Naive thymus-derived CD8-positive, alpha-beta T cell (primary cell): ENCODE measurements around the gene PCP2. TPM values are rescaled to one million over a fixed set of nuclear protein-coding genes. Genes with fewer than 3 reads are reported as not detected.

ENCODE experiments used
- ATAC-seq, 2 donors: fragments of 150-1000 bp; cut with Tn5 transposase in 1 of 2; sonication (Bioruptor Pico), chemical (Tn5 transposase) in 1 of 2; 1 replicate in 1 of 2; 2 replicates in 1 of 2; pipeline ENCODE4 v1.10.0; 2021; ENCODE audit warnings: mild to moderate bottlenecking in 2 of 2, moderate library complexity in 2 of 2
- POLR2A ChIA-PET: fragments of 350-600 bp; sonication (Branson Sonifier 250); formaldehyde crosslinking; loops from one replicate; lab custom pipeline; 2021; ENCODE audit warnings: antibody characterized with exemption; lab: Charles Lee
- DNase-seq, 10 donors: peaks; one replicate each; pipeline versions ENCODE4 v3.0.0 to v3.0.0-alpha.2; 2020 to 2022
- H3K27ac Mint-ChIP-seq, 10 donors: one replicate each; pipeline ENCODE4 v1.8.0; 2020 to 2022; ENCODE audit warnings: mild to moderate bottlenecking in 10 of 10, mixed read lengths in 10 of 10, moderate library complexity in 4 of 10, inconsistent platforms in 1 of 10
- H3K27me3 Mint-ChIP-seq, 5 donors: one replicate each; pipeline ENCODE4 v1.8.0; 2021 to 2022; ENCODE audit warnings: mixed read lengths in 5 of 5
- H3K36me3 Mint-ChIP-seq, 3 donors: one replicate each; pipeline ENCODE4 v1.8.0; 2020 to 2022; ENCODE audit warnings: mixed read lengths in 3 of 3, mild to moderate bottlenecking in 2 of 3, inconsistent platforms in 1 of 3
- H3K4me1 Mint-ChIP-seq, 4 donors: one replicate each; pipeline ENCODE4 v1.8.0; 2021 to 2022; ENCODE audit warnings: mixed read lengths in 4 of 4
- H3K4me3 Mint-ChIP-seq, 10 donors: one replicate each; pipeline ENCODE4 v1.8.0; 2020 to 2022; ENCODE audit warnings: mild to moderate bottlenecking in 10 of 10, mixed read lengths in 10 of 10, moderate library complexity in 6 of 10, inconsistent platforms in 1 of 10
- H3K9me3 Mint-ChIP-seq, 9 donors: one replicate each; pipeline ENCODE4 v1.8.0; 2020 to 2022; ENCODE audit warnings: mixed read lengths in 9 of 9, mild to moderate bottlenecking in 3 of 9, inconsistent platforms in 1 of 9, moderate library complexity in 1 of 9
- polyA plus RNA-seq, 3 donors: library from polyadenylated mRNA; unstranded; fragments of 300-500 nt; fragmentation: Illumina TruSeq; gene quantifications; one replicate each; pipeline ENCODE4 v1.2.3, GENCODE V29; 2021
- total RNA-seq, 8 experiments: library from RNA in 2 of 8; stranded (reverse) in 2 of 8; gene quantifications; one replicate each; pipeline ENCODE4 v1.2.3 and lab custom pipeline; 2021 to 2026

Gene PCP2
- 1 to 10 TPM; 5.2 to 8.4 TPM for total RNA-seq
- under 1 TPM in 1 of 3 donors, not detected in 2; 0.76 TPM for polyA plus RNA-seq
- 0.67 to 6.3 (median 3.1) reads per million in 6 experiments for total RNA-seq (lab: John Stamatoyannopoulos, UW)

- DNase-seq (no peak), ATAC-seq (no peak)
- Mint-ChIP-seq H3K27ac (peak within 1 kb of the TSS in 5 of 10 donors; percentile 22 to 85 (median 64)), H3K36me3 (peaks cover 0 to 8% (median 6%) of the 10 kb centered on the region in 3 donors), H3K4me3 (peak within 1 kb of the TSS in 3 of 10 donors; percentile 10 to 41 (median 36)), H3K27me3 (no peaks in the 10 kb centered on the region), H3K9me3 (no peaks in the 10 kb centered on the region), H3K4me1 (peaks cover 21 to 64% (median 55%) of the 10 kb centered on the region in 4 donors)
- POLR2A ChIA-PET = no interaction called here
Measured at GRCh38 chr19:7633698-7634097, at the start of gene PCP2. PCP2 (minus strand) TSS chr19:7633719; CDS start chr19:7633457, 262 bp downstream.

GRCh38 chr19:7682175-7682855, 48.8 kb upstream of the PCP2 start:
- Mint-ChIP-seq H3K27me3 (peaks cover 2 to 12% (median 6%) of the 10 kb centered on the region in 5 donors), H3K27ac (peak overlapping the region in 8 of 10 donors; percentile 60 to 95 (median 88)), H3K4me1 (peaks cover 21 to 51% (median 47%) of the 10 kb centered on the region in 4 donors), H3K4me3 (peak overlapping the region; percentile 33 to 98 (median 90)), H3K9me3 (peaks cover 0 to 3% (median 0%) of the 10 kb centered on the region in 9 donors), H3K36me3 (peaks cover 0 to 22% (median 3%) of the 10 kb centered on the region in 3 donors)
- ATAC-seq (no peak), DNase-seq (no peak)
- POLR2A ChIA-PET = interaction anchor here (0.9 to 2.1 kb wide), 3 partner anchors 11 to 38 kb away, joined by 3 to 9 read pairs (median 3); no protein-coding TSS in a partner anchor

- Mint-ChIP-seq H3K9me3 (peaks cover 0 to 1% (median 0%) of the 10 kb centered on the region in 9 donors), H3K36me3 (peaks cover 0 to 22% (median 3%) of the 10 kb centered on the region in 3 donors), H3K4me3 (peak overlapping the region; percentile 89 to 98 (median 90)), H3K4me1 (peaks cover 26 to 59% (median 53%) of the 10 kb centered on the region in 4 donors), H3K27me3 (peaks cover 3 to 19% (median 10%) of the 10 kb centered on the region in 5 donors), H3K27ac (peak overlapping the region; percentile 82 to 97 (median 92))
- DNase-seq = peak; percentile 71 to 93 (median 83)
- POLR2A ChIA-PET = interaction anchor here (0.6 to 2.2 kb wide), 28 partner anchors 9 to 1222 kb away, joined by 3 to 29 read pairs (median 4); partner anchors contain the start of genes ARHGEF18, FCER2, PET100 and SLC25A23
- ATAC-seq = peak; percentile 61 to 62
Measured at GRCh38 chr19:7681340-7682174, 48.0 kb upstream of the PCP2 start.

- DNase-seq = peak; percentile 74 to 94 (median 86)
- Mint-ChIP-seq H3K4me3 (peak within 1 kb of the TSS; percentile 89 to 98 (median 90)), H3K27ac (peak within 1 kb of the TSS; percentile 82 to 97 (median 92)), H3K27me3 (peaks cover 5 to 27% (median 16%) of the 10 kb centered on the region in 5 donors), H3K9me3 (no peaks in the 10 kb centered on the region), H3K36me3 (peaks cover 0 to 22% (median 3%) of the 10 kb centered on the region in 3 donors), H3K4me1 (peaks cover 23 to 60% (median 58%) of the 10 kb centered on the region in 4 donors)
- POLR2A ChIA-PET = interaction anchor here (0.6 to 2.2 kb wide), 28 partner anchors 9 to 1221 kb away, joined by 3 to 29 read pairs (median 4); partner anchors contain the start of genes ARHGEF18, FCER2, PET100 and SLC25A23
- ATAC-seq = peak; percentile 55 to 63
Measured at GRCh38 chr19:7680606-7681339, 47.3 kb upstream of the PCP2 start, which contains the start of gene TRAPPC5. TRAPPC5 (plus strand) TSS chr19:7680833; CDS start chr19:7682254, 1,421 bp downstream.

GRCh38 chr19:7679771-7680605, 46.5 kb upstream of the PCP2 start:
- Mint-ChIP-seq H3K36me3 (peaks cover 0 to 18% (median 0%) of the 10 kb centered on the region in 3 donors), H3K4me3 (peak overlapping the region; percentile 47 to 94 (median 85)), H3K27ac (peak overlapping the region in 9 of 10 donors; percentile 55 to 91 (median 77)), H3K27me3 (peaks cover 6 to 28% (median 17%) of the 10 kb centered on the region in 5 donors), H3K4me1 (peaks cover 20 to 55% (median 54%) of the 10 kb centered on the region in 4 donors), H3K9me3 (no peaks in the 10 kb centered on the region)
- ATAC-seq (no peak), DNase-seq (no peak)
- POLR2A ChIA-PET = interaction anchor here (0.8 to 2.2 kb wide), 14 partner anchors 9 to 331 kb away, joined by 3 to 29 read pairs (median 6); partner anchors contain the start of genes ARHGEF18, FCER2, PET100 and STXBP2

- ATAC-seq = peak; percentile 66 to 78
- H3K27me3 Mint-ChIP-seq = peaks cover 6 to 35% (median 21%) of the 10 kb centered on the region in 5 donors
- H3K9me3 Mint-ChIP-seq = no peaks in the 10 kb centered on the region
- peak; percentile 51 to 86 (median 71) for DNase-seq
- H3K4me3 Mint-ChIP-seq = peak overlapping the region; percentile 44 to 94 (median 75)
- H3K4me1 Mint-ChIP-seq = peaks cover 23 to 60% (median 59%) of the 10 kb centered on the region in 4 donors
- H3K36me3 Mint-ChIP-seq = peaks cover 0 to 16% (median 0%) of the 10 kb centered on the region in 3 donors
- POLR2A ChIA-PET = interaction anchor here (1.0 kb wide), 1 partner anchor 120 kb away, joined by 3 read pairs; no protein-coding TSS in a partner anchor
- H3K27ac Mint-ChIP-seq = peak overlapping the region in 9 of 10 donors; percentile 56 to 91 (median 80)
Measured at GRCh38 chr19:7678971-7679751, 45.6 kb upstream of the PCP2 start.

GRCh38 chr19:7677669-7678311, 44.3 kb upstream of the PCP2 start:
- H3K9me3 Mint-ChIP-seq = no peaks in the 10 kb centered on the region
- ATAC-seq (no peak), DNase-seq (no peak)
- peaks cover 0 to 6% (median 0%) of the 10 kb centered on the region in 3 donors for H3K36me3 Mint-ChIP-seq
- H3K4me1 Mint-ChIP-seq = peaks cover 21 to 63% (median 60%) of the 10 kb centered on the region in 4 donors
- peak overlapping the region in 2 of 10 donors; percentile 35 to 67 for H3K27ac Mint-ChIP-seq
- POLR2A ChIA-PET = interaction anchor here (0.7 to 1.0 kb wide), 3 partner anchors 21 to 128 kb away, joined by 3 read pairs; no protein-coding TSS in a partner anchor
- H3K4me3 Mint-ChIP-seq = peak overlapping the region in 5 of 10 donors; percentile 7 to 56 (median 33)
- peaks cover 6 to 45% (median 21%) of the 10 kb centered on the region in 5 donors for H3K27me3 Mint-ChIP-seq

GRCh38 chr19:7676854-7677253, 43.3 kb upstream of the PCP2 start, which contains the start of gene MCEMP1:
MCEMP1 (plus strand) TSS chr19:7677090; CDS start chr19:7677121, 31 bp downstream.
- DNase-seq (no peak), ATAC-seq (no peak)
- H3K27me3 Mint-ChIP-seq = peaks cover 6 to 49% (median 22%) of the 10 kb centered on the region in 5 donors
- peaks cover 18 to 57% (median 54%) of the 10 kb centered on the region in 4 donors for H3K4me1 Mint-ChIP-seq
- H3K9me3 Mint-ChIP-seq = no peaks in the 10 kb centered on the region
- POLR2A ChIA-PET = no interaction called here
- peaks cover 0 to 3% (median 0%) of the 10 kb centered on the region in 3 donors for H3K36me3 Mint-ChIP-seq
- H3K4me3 Mint-ChIP-seq = peak within 1 kb of the TSS in 9 of 10 donors; percentile 0 to 65 (median 48)
- peak within 1 kb of the TSS in 3 of 10 donors; percentile 35 to 67 (median 56) for H3K27ac Mint-ChIP-seq

- Mint-ChIP-seq H3K36me3 (no peaks in the 10 kb centered on the region), H3K27me3 (peaks cover 9 to 54% (median 24%) of the 10 kb centered on the region in 5 donors), H3K4me3 (peak overlapping the region in 5 of 10 donors; percentile 0 to 58 (median 36)), H3K27ac (peak overlapping the region in 1 of 10 donors; percentile 56), H3K4me1 (peaks cover 15 to 53% (median 49%) of the 10 kb centered on the region in 4 donors), H3K9me3 (no peaks in the 10 kb centered on the region)
- no peak for DNase-seq
- POLR2A ChIA-PET = no interaction called here
- ATAC-seq = no peak
Measured at GRCh38 chr19:7676376-7676775, 42.9 kb upstream of the PCP2 start.
